Parathyroid adenoma (tissue), 2 donors: ENCODE measurements around the gene CNST.
"Not testable (repeated sequence)": the region's sequence is repeated elsewhere in the genome, so short reads cannot be mapped to it uniquely, and the experiment has no call there.

Experiments
- H2AFZ ChIP-seq: fragments of 300-600 bp; sonication (generic); one replicate; pipeline ENCODE4 v1.7.0; 2017; ENCODE audit warnings: antibody characterized with exemption, mild to moderate bottlenecking
- H3K27ac ChIP-seq: fragments of 300-600 bp; sonication (generic); one replicate; pipeline ENCODE4 v1.7.0; 2017
- H3K27me3 ChIP-seq: fragments of 300-600 bp; sonication (generic); one replicate; pipeline ENCODE4 v1.7.0; 2017; ENCODE audit warnings: low read length; ENCODE audit not compliant: control insufficient read depth, insufficient read depth
- H3K36me3 ChIP-seq: fragments of 300-600 bp; sonication (generic); one replicate; pipeline ENCODE4 v1.7.0; 2017; ENCODE audit warnings: low read length; ENCODE audit not compliant: control insufficient read depth, insufficient read depth
- H3K4me1 ChIP-seq: fragments of 300-600 bp; sonication (generic); one replicate; pipeline ENCODE4 v1.7.0; 2017; ENCODE audit warnings: control low read depth
- H3K4me2 ChIP-seq: fragments of 300-600 bp; sonication (generic); one replicate; pipeline ENCODE4 v1.7.0; 2017; ENCODE audit warnings: low read length
- H3K4me3 ChIP-seq: fragments of 300-600 bp; sonication (generic); one replicate; pipeline ENCODE4 v1.7.0; 2017; ENCODE audit warnings: low read depth, low read length
- H3K79me2 ChIP-seq: fragments of 300-600 bp; sonication (generic); one replicate; pipeline ENCODE4 v1.7.0; 2017; ENCODE audit warnings: control low read depth
- H3K9ac ChIP-seq: fragments of 300-600 bp; sonication (generic); one replicate; pipeline ENCODE4 v1.7.0; 2017; ENCODE audit warnings: mild to moderate bottlenecking
- H3K9me3 ChIP-seq: fragments of 300-600 bp; sonication (generic); one replicate; pipeline ENCODE4 v1.7.0; 2017; ENCODE audit warnings: low read length; ENCODE audit not compliant: control insufficient read depth
- CTCF ChIP-seq: fragments of 300-600 bp; sonication (generic); IDR thresholded peaks from one replicate; pipeline ENCODE4 v1.7.0; 2017; ENCODE audit warnings: antibody characterized with exemption, mild to moderate bottlenecking
- donor health status: primary hyperparathyroidism.

The CNST gene

GRCh38 chr1:246597971-246598370, 31.7 kb downstream of the CNST start:
- Histone ChIP-seq H3K4me3 (no peak overlapping the region), H3K4me2 (no peak overlapping the region), H3K9me3 (no peaks in the 10 kb centered on the region), H3K27ac (no peak overlapping the region), H2AFZ (no peak overlapping the region), H3K36me3 (no peaks in the 10 kb centered on the region), H3K9ac (no peak overlapping the region), H3K79me2 (peaks cover 33% of the 10 kb centered on the region), H3K4me1 (no peaks in the 10 kb centered on the region), H3K27me3 (no peaks in the 10 kb centered on the region)
- TF ChIP-seq CTCF, result no peak

GRCh38 chr1:246599315-246599714, 33.1 kb downstream of the CNST start:
- TF ChIP-seq CTCF, result no peak
- H3K27ac ChIP-seq, result no peak overlapping the region
- no peaks in the 10 kb centered on the region for H3K36me3 ChIP-seq
- H3K9ac ChIP-seq, result no peak overlapping the region
- H3K27me3 ChIP-seq, result no peaks in the 10 kb centered on the region
- H2AFZ ChIP-seq, result no peak overlapping the region
- H3K9me3 ChIP-seq, result no peaks in the 10 kb centered on the region
- H3K4me2 ChIP-seq, result no peak overlapping the region
- H3K4me3 ChIP-seq, result no peak overlapping the region
- H3K79me2 ChIP-seq, result peaks cover 28% of the 10 kb centered on the region
- H3K4me1 ChIP-seq, result no peaks in the 10 kb centered on the region

- Histone ChIP-seq H3K36me3 (no peaks in the 10 kb centered on the region), H3K27me3 (no peaks in the 10 kb centered on the region), H2AFZ (no peak overlapping the region), H3K4me1 (no peaks in the 10 kb centered on the region), H3K4me2 (no peak overlapping the region), H3K9ac (no peak overlapping the region), H3K9me3 (no peaks in the 10 kb centered on the region), H3K27ac (no peak overlapping the region), H3K79me2 (peaks cover 27% of the 10 kb centered on the region), H3K4me3 (no peak overlapping the region)
- TF ChIP-seq CTCF, result no peak
Observed at GRCh38 chr1:246600579-246600978, 34.3 kb downstream of the CNST start.

GRCh38 chr1:246602194-246602593, 35.9 kb downstream of the CNST start:
- no peak overlapping the region for H3K27ac ChIP-seq

GRCh38 chr1:246605231-246605630, 39.0 kb downstream of the CNST start:
- peaks cover 12% of the 10 kb centered on the region for H3K79me2 ChIP-seq
- not testable (repeated sequence) for H3K9ac ChIP-seq, H3K4me1 ChIP-seq, H2AFZ ChIP-seq, H3K27ac ChIP-seq, H3K4me2 ChIP-seq, H3K4me3 ChIP-seq, H3K9me3 ChIP-seq, H3K27me3 ChIP-seq, H3K36me3 ChIP-seq

More at GRCh38 chr1:246602194-246602593, 35.9 kb downstream of the CNST start:
- Histone ChIP-seq H3K36me3 (no peaks in the 10 kb centered on the region), H3K27me3 (no peaks in the 10 kb centered on the region), H3K9me3 (no peaks in the 10 kb centered on the region), H3K79me2 (peaks cover 27% of the 10 kb centered on the region), H3K4me3 (no peak overlapping the region), H3K4me2 (no peak overlapping the region), H2AFZ (no peak overlapping the region), H3K9ac (no peak overlapping the region), H3K4me1 (no peaks in the 10 kb centered on the region)
- TF ChIP-seq CTCF, result no peak
